ENCODE results near the gene SCT. TPM values are rescaled to one million over a fixed set of nuclear protein-coding genes. Genes with fewer than 3 reads are reported as not detected.
"Not testable (repeated sequence)": the region's sequence is repeated elsewhere in the genome, so short reads cannot be mapped to it uniquely, and the experiment has no call there.

The SCT gene, protein sequence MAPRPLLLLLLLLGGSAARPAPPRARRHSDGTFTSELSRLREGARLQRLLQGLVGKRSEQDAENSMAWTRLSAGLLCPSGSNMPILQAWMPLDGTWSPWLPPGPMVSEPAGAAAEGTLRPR
- total RNA-seq (2014; rRNA removed; shearing (Covaris generic)): not detected in 2 replicates

DNA sequence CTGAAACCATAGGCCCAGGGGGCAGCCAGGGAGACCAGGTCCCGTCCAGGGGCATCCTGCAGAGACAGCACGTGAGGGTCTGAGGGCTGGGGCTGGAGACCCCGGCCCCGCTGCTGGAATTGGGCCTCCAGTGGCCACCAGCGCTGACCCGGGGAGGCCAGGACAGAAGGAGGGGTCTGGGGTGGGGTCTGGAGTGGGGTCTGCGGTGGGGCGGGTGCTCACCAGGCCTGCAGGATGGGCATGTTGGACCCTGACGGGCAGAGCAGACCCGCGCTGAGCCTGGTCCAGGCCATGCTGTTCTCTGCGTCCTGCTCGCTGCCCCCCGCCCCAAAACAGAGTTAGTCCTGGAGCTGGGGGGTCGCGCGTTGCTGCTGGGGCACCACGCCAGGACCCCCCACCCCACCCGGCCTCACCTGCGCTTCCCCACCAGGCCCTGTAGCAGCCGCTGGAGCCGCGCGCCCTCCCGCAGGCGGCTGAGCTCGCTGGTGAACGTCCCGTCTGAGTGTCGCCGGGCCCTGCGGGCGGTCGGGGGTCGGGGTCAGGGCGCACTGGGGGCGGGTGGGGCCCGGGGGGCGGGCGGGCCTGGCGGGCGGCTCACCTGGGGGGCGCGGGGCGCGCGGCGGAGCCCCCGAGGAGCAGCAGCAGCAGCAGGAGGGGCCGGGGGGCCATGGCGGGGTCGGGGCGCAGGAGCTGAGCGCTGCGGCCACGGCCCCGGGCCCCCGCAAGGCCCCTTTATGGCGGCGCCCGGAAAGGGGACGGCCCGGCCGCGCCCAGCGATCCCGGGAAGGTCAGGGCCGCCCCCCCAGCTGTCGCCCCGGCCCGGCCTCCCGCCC lies at the start of gene SCT:
Gene SCT (minus strand): TSS at position 707 of the 833 bp plus-strand sequence. CDS start 38 bp downstream, at position 669.
- DNase-seq (ENCODE audit: low spot score): no peak

DNA sequence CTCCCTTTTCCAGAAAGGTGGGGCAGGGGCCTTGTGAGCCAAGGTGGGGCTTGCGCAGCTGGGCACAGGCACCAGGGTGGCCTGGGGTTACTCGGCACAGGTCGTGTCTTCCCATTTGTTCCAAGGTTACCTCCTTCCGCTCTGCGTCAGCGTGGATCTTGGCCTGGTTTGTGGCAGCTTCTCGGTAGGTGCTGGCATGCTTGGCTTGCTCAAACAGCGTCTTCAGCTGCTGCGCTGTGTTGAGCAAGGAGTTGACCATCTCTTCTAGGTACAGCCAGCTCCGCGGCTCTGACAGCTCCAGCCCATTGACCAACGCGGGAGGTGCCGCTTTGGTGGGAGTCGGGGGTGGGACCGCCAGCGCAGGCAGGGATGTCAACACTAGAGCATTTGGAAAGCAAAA lies 47.4 kb upstream of the SCT start:
- DNase-seq (ENCODE audit: low spot score): no peak

DNA sequence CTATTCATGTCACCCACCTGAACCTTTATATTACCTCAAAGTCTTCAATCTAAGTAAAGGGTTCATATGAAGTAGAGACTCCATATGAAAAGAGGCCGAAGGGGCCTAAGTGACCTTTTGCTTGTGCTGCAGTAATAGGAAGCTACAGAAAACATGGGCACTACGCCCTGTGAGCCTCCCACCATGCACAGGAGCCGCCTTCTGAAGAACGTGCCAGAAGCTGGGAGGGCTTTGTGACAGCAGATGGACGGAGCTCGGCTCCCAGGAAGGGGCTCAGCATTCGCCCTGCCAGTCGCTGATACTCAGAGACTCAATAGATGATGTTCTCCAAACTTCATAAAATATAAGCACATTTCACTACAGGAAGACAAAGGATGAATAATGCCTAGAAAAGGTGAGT lies 46.9 kb upstream of the SCT start:
- no peak for DNase-seq (ENCODE audit: low spot score)

DNA sequence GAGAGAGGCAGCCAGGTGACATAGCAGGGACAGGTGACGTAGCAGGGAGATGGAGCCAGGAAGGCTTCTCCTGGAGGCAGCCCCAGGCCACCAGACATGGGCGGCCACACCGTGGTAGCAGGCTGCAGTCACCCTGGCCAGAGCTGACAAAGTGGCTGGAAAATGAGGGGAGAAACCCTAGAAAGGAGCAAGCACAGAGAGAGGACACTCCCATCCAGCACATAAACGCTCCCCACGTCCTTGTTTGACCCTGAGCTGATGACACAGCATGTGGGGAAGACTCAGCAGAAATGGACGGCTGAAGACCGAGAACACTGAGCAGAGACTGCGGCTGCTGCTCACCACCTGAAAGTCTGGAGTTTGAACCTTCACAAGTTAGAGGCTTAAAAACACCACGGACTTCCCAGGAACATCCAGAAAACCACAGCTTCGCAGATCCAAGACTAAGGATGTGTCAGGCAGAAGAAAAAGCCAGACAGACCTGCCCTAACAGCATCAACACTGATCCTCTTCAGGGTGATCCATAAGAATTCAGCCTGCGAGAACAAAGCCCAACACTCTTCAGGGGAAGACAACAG lies 38.8 kb upstream of the SCT start:
- no peak for DNase-seq (ENCODE audit: low spot score)

DNA sequence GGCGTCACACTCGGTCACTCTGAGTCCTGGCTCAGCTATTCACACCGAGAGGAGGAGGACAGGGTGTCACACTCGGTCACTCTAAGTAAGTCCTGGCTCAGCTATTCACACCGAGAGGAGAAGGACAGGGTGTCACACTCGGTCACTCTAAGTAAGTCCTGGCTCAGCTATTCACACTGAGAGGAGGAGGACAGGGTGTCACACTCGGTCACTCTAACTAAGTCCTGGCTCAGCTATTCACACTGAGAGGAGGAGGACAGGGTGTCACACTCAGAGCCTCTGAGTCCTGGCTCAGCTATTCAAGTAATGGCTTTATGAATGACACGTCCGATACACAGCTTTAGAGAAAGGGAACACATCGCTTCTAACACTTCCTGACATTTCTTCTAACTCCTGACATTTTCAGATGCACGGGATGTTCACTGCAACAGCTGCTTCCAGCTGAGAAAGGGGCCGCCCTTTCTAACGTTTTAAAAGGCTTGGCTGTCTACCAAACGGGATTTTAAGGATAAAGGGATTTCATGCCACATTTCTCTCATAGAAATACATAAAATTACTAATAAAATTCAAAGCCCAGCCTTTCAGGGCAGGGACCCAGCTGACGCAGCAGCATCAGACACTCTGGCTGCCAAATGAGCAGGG lies 38.2 kb upstream of the SCT start:
- no peak for DNase-seq (ENCODE audit: low spot score)

DNA sequence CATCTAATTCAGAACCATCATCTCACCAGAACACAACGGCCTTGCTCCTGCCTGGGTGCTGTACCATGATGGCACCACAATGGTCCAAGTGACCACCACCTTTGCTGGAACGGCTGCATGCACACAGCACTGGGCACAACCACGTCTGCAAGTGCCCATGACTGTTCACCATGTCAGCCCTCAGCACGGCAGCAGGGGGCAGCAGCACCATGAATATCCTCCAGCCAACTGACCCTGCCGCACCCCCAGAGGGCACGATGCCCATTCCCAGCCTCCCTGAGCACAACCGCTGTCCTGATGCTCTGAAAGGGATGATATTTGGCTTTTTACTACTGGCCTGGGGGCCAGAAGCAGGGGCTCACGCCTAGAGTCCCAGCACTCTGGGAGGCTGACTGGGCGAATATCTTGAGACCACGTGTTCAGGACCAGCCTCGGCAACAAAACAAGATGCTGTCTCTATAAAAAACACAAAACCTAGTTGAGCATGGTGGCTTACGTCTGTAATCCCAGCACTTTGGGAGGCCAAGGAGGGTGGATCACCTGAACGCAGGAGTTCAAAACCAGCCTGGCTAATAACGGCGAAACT lies 35.8 kb upstream of the SCT start:
- DNase-seq (ENCODE audit: low spot score): peak; percentile 86

DNA sequence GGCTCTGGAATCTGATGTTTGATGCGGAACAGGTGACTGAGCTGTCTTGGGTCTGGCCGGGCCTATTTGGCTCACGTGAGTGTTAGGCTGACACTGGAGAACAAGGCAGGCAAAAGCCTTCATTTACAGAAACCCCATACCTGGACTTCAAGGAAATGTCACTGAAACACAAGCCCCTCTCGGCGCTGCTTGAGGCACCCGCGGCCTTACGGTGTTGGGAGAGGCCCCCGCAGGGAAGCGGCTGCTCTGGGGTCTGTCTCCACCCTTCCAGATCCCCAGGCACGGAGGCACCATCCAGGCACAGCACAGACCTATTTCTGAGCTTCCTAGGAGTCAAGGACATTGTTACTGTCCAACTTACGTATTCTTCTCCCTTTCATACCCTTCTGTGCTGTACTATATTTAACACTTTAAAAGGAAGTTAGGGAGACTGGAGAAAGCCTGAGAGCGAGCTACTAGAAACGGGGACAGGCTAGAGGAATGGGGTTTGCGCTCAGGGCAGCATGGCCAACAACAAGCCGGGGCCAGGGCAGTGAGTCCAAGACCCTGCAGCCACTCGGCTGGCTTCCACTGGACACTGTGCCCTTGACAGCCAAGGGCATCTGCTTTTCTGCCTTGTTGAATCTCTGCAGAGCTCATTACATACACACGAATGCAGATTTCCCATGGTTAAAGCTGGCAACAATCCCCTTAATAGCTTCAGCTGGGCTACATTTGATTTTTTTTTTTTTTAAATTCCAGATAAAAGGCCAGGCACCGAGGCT lies 33.9 kb upstream of the SCT start:
- no peak for DNase-seq (ENCODE audit: low spot score)

DNA sequence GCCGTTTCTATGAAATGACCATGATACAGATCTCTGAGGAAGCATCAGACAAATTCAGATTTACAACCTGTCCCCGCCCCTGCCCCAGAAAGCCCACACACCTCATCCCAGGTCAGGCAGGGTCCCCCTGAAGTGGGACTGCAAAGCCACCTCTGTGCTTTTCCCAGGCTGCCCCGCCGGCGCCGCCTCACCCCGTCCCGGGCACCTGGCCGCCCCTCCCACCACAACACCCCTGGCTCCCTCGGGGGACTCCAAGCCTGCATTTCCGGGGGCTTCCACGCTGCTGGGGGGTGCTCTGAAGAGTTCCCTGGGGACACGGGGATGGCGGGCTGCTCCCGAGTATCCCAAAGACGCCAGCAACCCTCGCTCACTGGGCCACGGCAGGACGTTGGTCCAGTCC lies 33.3 kb upstream of the SCT start:
- DNase-seq (ENCODE audit: low spot score): no peak

DNA sequence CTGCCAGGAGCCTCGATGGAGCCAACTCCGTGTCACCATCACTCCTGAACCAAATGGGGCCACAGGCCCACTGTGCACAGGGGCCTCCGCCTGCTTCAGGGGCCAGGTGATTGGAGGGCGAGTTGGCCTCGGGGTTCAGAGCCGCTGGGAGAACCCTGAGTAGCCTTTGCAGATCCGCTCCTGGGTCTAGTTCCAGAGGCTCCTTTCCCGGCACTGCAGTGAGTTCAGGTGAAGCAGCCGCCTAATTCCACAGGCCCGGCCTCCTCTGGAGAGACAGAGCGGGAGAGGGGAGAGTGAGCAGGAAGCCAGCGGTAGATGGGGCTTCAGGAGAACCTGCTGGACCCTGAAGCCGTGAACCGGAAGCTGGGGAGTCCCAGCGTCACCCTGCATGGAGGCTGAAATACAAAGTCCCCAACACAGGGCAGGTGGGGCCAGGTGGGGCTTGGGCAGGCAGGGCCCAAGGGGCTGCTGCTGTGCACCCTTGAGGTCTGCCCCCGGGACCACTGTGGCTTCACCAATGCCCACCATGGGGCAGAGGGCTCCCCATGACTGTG lies 32.6 kb upstream of the SCT start:
- DNase-seq (ENCODE audit: low spot score): no peak

DNA sequence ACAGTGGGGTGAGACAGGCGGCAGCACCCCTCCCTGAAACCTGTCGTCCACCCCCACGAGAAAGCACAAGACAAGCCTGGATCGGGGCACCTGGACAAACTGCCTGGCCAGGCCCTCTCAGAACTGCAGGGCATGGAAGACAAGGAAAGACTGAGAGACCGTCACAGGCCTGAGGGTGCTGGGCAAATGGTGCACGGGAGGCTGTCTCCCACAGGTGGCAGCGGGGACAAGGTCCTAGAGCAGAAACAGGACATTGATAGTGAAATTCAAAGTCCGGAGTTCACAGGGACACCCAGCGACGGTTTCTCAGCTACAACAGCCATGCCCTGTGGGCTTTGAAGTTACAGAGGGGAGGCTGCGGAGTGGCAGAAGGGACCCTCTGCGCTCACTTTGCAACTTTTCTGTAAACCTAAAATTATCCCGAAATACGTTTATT lies 30.7 kb upstream of the SCT start:
- no peak for DNase-seq (ENCODE audit: low spot score)

DNA sequence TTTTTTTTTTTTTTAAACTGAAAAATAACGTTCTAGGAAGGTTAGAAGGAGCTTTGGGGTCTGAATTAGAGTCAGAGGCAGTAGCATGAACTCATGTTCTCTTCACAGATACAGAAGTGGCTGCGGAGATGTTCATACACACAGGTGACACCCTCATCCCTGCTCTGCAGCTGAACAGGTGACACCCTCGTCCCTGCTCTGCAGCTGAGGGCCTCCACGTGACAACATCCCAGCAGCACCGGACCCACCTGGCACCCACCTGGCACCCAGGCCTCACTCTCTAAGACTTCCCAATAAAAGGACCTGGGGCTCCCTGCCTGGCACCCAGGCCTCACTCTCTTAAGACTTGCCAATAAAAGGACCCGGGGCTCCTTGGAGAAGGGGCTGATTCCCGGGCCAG lies 29.9 kb upstream of the SCT start:
- no peak for DNase-seq (ENCODE audit: low spot score)

DNA sequence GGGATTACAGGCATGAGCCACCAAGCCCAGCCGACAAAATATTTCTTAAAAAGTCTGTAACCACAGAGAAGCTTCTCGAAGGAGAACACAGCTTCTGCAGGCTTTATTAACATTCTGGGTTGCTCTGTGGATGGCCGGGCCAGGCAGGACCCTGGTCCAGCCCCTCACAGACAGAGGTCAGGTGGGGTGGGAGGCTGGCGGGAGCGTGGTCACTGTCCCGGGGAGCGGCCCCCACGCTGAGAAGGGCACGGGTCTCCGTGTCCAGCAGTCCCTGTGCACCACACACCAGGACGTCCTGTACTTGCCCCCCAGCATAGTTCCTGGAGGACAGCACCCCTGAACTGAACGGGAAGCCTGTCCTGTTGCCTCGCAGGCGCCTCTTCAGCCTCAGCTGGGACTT lies 29.4 kb upstream of the SCT start:
- no peak for DNase-seq (ENCODE audit: low spot score)

DNA sequence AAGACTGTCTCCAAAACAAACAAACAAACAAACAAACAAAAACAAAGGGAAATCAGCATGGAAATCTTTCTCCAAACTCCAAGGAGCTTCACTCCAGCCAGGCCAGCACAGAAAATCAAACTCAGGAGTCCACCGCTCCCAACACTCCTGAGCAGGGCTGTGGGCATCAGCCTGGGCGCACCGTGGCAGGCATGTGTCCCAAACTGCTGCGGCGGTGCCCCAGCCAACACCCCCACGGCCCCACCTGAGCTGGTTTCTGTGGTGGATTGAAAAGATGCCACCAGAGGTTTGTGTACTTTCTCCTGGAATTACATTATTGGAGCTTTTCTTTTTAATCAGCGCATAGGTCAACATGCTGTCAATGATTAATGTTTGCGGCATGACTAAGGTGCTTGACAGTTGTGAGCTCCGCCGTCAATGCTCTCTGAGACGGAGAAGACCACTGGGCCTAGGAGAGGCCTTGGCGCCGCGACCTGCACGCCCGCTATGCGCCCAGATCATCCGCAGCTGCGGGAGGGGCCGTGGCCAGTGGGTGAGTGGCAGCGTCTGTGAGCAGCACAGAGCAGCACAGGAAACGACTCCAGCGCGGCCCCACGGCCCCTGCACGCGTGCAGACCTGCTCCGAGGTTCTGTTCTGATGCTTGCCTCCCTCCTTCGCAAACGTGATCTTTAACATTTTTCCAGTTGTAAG lies 28.2 kb upstream of the SCT start:
- peak; percentile 91 for DNase-seq (ENCODE audit: low spot score)

DNA sequence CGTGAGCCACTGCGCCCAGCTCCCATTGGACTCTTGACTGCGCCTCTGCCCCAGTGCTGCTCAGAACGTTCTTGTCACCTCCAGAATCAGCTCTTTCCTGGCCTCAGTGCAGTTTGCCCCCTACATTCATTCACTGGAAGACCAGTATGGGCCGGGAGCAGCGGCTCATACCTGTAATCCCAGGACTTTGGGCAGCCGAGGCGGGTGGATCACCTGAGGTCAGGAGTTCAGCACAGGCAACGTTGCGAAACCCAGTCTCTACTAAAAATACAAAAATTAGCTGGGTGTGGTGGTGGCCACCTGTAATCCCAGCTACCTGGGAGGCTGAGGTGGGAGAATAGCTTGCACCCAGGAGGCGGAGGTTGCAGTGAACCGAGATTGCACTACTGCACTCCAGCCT lies 27.5 kb upstream of the SCT start:
- DNase-seq (ENCODE audit: low spot score): not testable (repeated sequence)

DNA sequence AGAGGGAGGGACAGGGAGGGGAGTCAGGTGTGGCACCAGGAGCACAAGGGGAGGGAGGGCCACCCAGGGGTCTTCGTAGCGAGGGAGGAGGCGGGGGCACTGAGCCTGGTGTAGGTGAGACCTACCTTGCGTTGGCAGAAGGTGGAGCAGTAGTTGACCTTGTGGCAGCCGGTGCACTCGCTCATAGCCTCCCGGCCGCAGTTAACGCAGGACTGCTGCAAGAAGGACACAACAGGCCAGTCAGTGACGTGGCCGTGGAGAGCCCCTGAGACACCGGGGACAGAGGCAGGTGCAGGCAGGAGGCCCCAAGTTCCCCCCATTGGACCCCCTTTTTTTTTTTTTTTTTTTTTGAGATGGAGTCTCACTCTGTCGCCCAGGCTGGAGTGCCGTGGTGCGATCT lies 26.9 kb upstream of the SCT start:
- no peak for DNase-seq (ENCODE audit: low spot score)

DNA sequence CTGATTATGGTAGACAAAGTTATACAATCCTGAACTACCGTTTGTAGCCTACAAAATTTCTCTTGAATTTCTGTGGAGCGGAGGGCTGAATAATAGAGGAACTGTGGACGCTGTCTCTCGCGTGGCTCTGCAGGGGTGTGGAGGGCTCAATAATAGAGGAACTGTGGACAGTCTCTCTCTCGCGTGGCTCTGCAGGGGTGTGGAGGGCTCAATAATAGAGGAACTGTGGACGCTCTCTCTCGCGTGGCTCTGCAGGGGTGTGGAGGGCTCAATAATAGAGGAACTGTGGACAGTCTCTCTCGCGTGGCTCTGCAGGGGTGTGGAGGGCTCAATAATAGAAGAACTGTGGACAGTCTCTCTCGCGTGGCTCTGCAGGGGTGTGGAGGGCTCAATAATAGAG lies 26.2 kb upstream of the SCT start:
- not testable (repeated sequence) for DNase-seq (ENCODE audit: low spot score)

DNA sequence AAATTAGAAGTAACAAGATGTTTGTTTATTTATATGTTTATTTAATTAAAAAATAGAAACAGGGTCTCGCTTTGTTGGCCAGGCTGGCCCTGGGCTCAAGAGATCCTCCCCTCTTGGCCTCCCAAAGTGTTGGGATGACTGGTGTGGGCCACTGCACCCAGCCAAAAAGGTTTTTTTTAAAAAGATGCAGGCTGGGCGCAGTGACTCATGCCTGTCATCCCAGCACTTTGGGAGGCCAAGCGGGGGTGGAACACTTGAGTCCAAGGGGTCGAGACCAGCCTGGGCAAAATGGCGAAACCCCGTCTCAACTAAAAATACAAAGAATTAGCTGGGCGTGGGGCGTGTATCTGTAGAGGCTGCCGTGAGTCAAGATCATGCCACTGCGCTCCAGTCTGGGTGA lies 23.5 kb upstream of the SCT start:
- DNase-seq (ENCODE audit: low spot score): no peak

DNA sequence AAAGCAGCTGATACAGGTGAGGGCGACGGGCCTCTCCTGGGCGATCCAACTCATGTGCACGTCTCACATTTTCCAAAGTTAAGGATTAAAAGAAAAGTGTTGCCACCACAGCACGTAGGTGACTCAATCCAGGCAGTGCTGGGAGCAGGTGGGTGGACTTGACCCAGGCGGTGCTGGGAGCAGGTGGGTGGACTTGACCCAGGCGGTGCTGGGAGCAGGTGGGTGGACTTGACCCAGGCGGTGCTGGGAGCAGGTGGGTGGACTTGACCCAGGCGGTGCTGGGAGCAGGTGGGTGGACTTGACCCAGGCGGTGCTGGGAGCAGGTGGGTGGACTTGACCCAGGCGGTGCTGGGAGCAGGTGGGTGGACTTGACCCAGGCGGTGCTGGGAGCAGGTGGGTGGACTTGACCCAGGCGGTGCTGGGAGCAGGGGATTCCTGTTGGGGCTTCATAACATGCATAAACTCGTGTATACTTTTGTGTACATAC lies 20.7 kb upstream of the SCT start:
- DNase-seq (ENCODE audit: low spot score): not testable (repeated sequence)

DNA sequence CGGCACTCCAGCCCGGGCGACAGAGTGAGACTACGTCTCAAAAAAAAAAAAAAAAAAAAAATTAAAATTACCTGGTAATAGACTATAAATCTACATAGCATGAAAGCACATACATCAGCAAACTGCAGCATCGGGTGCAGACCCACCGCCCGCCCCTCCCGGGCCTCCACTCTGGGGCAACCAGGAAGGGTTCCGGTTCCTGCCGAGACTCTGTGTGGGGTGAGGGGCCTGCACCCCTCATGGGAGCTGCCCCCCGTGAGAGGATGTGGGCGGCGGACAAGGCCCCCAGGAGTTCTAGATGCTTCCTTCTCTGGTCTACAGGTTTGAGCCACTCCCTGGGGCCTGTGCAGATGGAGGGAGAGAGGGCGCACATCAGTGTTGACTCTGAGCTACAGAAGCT lies 19.2 kb upstream of the SCT start:
- DNase-seq (ENCODE audit: low spot score): no peak

DNA sequence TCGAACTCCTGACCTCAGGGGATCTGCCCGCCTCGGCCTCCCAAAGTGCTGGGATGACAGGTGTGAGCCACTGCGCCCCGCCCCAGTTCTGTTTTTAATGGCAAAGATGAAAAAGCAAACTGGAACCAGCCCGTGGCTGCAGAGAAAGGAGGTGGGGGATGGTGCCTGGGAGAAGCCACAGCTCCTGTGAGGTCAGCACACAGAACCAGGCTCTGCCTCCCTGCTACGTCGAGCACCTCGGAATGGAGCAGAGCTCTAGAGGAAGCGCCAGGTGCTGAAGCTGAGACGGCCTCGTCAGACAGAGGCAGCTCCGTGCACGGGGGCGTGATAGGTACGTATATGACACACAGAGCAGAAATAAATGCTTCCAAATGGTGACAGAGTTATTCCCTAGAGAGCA lies 18.6 kb upstream of the SCT start:
- DNase-seq (ENCODE audit: low spot score): no peak
